Measurements from ENCODE around the gene ACSM2A. TPM values are rescaled to one million over a fixed set of nuclear protein-coding genes. Genes with fewer than 3 reads are reported as not detected.
"Not testable (repeated sequence)": the region's sequence is repeated elsewhere in the genome, so short reads cannot be mapped to it uniquely, and the experiment has no call there.

ACSM2A gene
- not detected for polyA plus RNA-seq (2012; ENCODE audit: missing spikeins)

DNA sequence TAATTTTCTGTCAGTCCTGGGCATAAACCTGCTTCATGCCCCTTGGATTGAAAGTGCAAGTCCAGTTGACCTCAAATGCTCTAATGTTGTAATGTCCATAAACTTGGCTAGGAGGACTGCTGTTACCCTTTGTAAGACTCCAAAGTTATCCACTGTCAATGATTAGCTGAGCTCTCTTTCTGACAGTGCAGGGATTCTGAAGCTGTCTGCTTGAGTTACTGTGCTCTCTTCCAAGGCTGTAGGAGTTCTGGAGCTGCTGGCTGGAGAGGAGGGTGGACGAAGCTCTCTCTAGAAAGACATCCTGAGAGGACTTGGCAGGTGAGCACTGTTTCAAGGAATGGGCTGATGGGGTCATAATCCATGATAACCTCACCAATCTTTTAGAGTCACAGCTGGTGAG, at the start of gene ACSM2A:
TSS of gene ACSM2A (plus strand) at position 158 of the 400 bp plus-strand sequence. CDS start 8,594 bp downstream, outside the sequence.
- not testable (repeated sequence) for DNase-seq (ENCODE audit: insufficient read length); FAIRE-seq

GRCh38 chr16:20402651-20403050, 48.7 kb upstream of the ACSM2A start:
- DNase-seq (ENCODE audit: insufficient read length) (no peak), FAIRE-seq (no peak)
- TF ChIP-seq POLR2AphosphoS5 (IDR thresholded peaks at IDR 0.05; ENCODE audit: low read depth, low read length) (no peak), POLR2A (IDR thresholded peaks at IDR 0.05; ENCODE audit: low read depth, low read length) (no peak), TAF1 (IDR thresholded peaks at IDR 0.05; ENCODE audit: borderline replicate concordance, low read depth, low read length) (no peak)

- DNase-seq (ENCODE audit: insufficient read length) (no peak), FAIRE-seq (no peak)
- TF ChIP-seq POLR2AphosphoS5 (IDR thresholded peaks at IDR 0.05; ENCODE audit: low read depth, low read length) (no peak), TAF1 (IDR thresholded peaks at IDR 0.05; ENCODE audit: borderline replicate concordance, low read depth, low read length) (no peak), POLR2A (IDR thresholded peaks at IDR 0.05; ENCODE audit: low read depth, low read length) (no peak)
Measured at GRCh38 chr16:20404637-20405036, 46.7 kb upstream of the ACSM2A start, which contains the start of gene PDILT. Gene PDILT (minus strand): TSS chr16:20404737. CDS start chr16:20399300, 5,437 bp downstream.

- FAIRE-seq (no peak), DNase-seq (ENCODE audit: insufficient read length) (peak; percentile 22)
- TF ChIP-seq POLR2A (IDR thresholded peaks at IDR 0.05; ENCODE audit: low read depth, low read length) (no peak), TAF1 (IDR thresholded peaks at IDR 0.05; ENCODE audit: borderline replicate concordance, low read depth, low read length) (no peak), POLR2AphosphoS5 (IDR thresholded peaks at IDR 0.05; ENCODE audit: low read depth, low read length) (no peak)
Measured at GRCh38 chr16:20409398-20410120, 41.8 kb upstream of the ACSM2A start, which contains the start of gene ACSM5. Gene ACSM5 (plus strand): TSS chr16:20409534. CDS start chr16:20411485, 1,951 bp downstream.

DNA sequence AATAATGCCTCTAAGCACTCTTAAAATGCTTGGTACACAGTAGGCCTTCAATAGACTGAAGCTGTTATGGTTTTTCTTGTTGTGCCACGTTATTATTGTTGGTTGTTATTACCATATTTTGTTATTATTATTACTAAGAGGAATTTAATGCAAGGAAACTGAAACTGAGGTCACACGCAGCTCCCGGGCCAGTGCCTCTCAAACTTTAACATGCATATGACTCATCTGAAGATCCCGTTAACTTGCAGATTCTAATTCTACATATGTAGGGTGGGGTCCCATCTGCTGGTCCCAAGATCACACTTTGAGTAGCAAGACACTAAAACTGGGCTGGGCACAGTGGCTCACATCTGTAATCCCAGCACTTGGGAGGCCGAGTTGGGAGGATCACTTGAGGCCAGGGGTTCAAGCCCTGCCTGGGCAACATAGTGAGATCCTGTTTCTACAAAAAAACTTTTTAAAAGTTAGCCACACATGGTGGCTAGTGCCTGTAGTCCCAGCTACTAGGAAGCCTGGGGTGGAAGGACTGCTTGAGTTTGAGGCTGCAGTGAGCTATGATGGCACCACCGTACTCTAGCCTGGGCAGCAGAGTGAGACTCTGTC, 41.1 kb upstream of the ACSM2A start:
- no peak for TF ChIP-seq POLR2AphosphoS5 (IDR thresholded peaks at IDR 0.05; ENCODE audit: low read depth, low read length)
- FAIRE-seq (no peak), DNase-seq (ENCODE audit: insufficient read length) (no peak)

- TF ChIP-seq TAF1 (IDR thresholded peaks at IDR 0.05; ENCODE audit: borderline replicate concordance, low read depth, low read length) (no peak), POLR2AphosphoS5 (IDR thresholded peaks at IDR 0.05; ENCODE audit: low read depth, low read length) (no peak), POLR2A (IDR thresholded peaks at IDR 0.05; ENCODE audit: low read depth, low read length) (no peak)
- DNase-seq (ENCODE audit: insufficient read length): no peak
- FAIRE-seq: no peak
Measured at GRCh38 chr16:20411055-20411454, 40.3 kb upstream of the ACSM2A start.

GRCh38 chr16:20415541-20415940, 35.8 kb upstream of the ACSM2A start:
- no peak for TF ChIP-seq POLR2A (IDR thresholded peaks at IDR 0.05; ENCODE audit: low read depth, low read length)
- no peak for TF ChIP-seq TAF1 (IDR thresholded peaks at IDR 0.05; ENCODE audit: borderline replicate concordance, low read depth, low read length)
- no peak for TF ChIP-seq POLR2AphosphoS5 (IDR thresholded peaks at IDR 0.05; ENCODE audit: low read depth, low read length)
- FAIRE-seq (no peak), DNase-seq (ENCODE audit: insufficient read length) (no peak)

GRCh38 chr16:20419093-20419492, 32.2 kb upstream of the ACSM2A start:
- FAIRE-seq; DNase-seq (ENCODE audit: insufficient read length): not testable (repeated sequence)

GRCh38 chr16:20421748-20422147, 29.6 kb upstream of the ACSM2A start:
- DNase-seq (ENCODE audit: insufficient read length); FAIRE-seq: not testable (repeated sequence)

DNA sequence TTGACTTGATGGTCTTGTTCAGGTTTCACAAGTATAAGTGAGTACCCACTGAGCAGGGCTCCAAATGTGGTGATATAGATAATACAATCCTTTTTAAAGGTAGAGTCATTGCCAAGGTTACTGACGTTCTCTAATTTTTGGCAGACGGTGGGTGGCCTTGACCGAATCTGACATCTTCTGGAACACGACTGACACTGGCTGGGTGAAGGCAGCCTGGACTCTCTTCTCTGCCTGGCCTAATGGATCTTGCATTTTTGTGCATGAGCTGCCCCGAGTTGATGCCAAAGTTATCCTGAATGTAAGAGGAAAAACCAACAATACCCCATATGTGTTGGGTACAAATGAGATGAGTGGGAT, 27.6 kb upstream of the ACSM2A start:
- DNase-seq (ENCODE audit: insufficient read length); FAIRE-seq: not testable (repeated sequence)

- FAIRE-seq (no peak), DNase-seq (ENCODE audit: insufficient read length) (no peak)
- no peak for TF ChIP-seq POLR2A (IDR thresholded peaks at IDR 0.05; ENCODE audit: low read depth, low read length)
- TF ChIP-seq POLR2AphosphoS5 (IDR thresholded peaks at IDR 0.05; ENCODE audit: low read depth, low read length): no peak
- no peak for TF ChIP-seq TAF1 (IDR thresholded peaks at IDR 0.05; ENCODE audit: borderline replicate concordance, low read depth, low read length)
Measured at GRCh38 chr16:20424129-20424866, 27.0 kb upstream of the ACSM2A start.

GRCh38 chr16:20427401-20427797, 23.9 kb upstream of the ACSM2A start:
- DNase-seq (ENCODE audit: insufficient read length); FAIRE-seq: not testable (repeated sequence)

- not testable (repeated sequence) for FAIRE-seq; DNase-seq (ENCODE audit: insufficient read length)
Measured at GRCh38 chr16:20429499-20429898, 21.8 kb upstream of the ACSM2A start.

GRCh38 chr16:20430480-20430879, 20.8 kb upstream of the ACSM2A start:
- not testable (repeated sequence) for FAIRE-seq; DNase-seq (ENCODE audit: insufficient read length)

All from GM12892 (cell line).